Neuronal stem cell (in vitro differentiated cells): ENCODE measurements around the gene MATN1.

ENCODE experiments used
- DNase-seq: peaks from one replicate; pipeline ENCODE4 v3.0.0-alpha.2; 2013; ENCODE audit warnings: low spot score
- H2AFZ ChIP-seq: one replicate; pipeline ENCODE4 v1.6.1; 2013; ENCODE audit warnings: mild to moderate bottlenecking, low read length, inconsistent platforms
- H2AK5ac ChIP-seq: 2 replicates; pipeline ENCODE4 v1.6.1; 2013; ENCODE audit warnings: low read depth, mild to moderate bottlenecking, inconsistent platforms, low read length, moderate library complexity, mixed read lengths
- H2BK120ac ChIP-seq: 2 replicates; pipeline ENCODE4 v1.6.1; 2013; ENCODE audit warnings: low read depth, mild to moderate bottlenecking, inconsistent platforms, low read length, moderate library complexity, mixed read lengths
- H2BK12ac ChIP-seq: one replicate; pipeline ENCODE4 v1.6.1; 2013; ENCODE audit warnings: low read length, inconsistent platforms
- H2BK15ac ChIP-seq: 2 replicates; pipeline ENCODE4 v1.6.1; 2013; ENCODE audit warnings: mild to moderate bottlenecking, low read length, inconsistent platforms, mixed read lengths
- H2BK5ac ChIP-seq: one replicate; pipeline ENCODE4 v1.6.1; 2013; ENCODE audit warnings: inconsistent platforms, mild to moderate bottlenecking, low read length, moderate library complexity
- H3K14ac ChIP-seq: one replicate; pipeline ENCODE4 v1.6.1; 2013; ENCODE audit warnings: low read length, inconsistent platforms
- H3K18ac ChIP-seq: 2 replicates; pipeline ENCODE4 v1.6.1; 2013; ENCODE audit warnings: low read length, inconsistent platforms
- H3K23ac ChIP-seq: 2 replicates; pipeline ENCODE4 v1.6.1; 2013; ENCODE audit warnings: low read depth, mild to moderate bottlenecking, mixed read lengths, low read length, inconsistent platforms; ENCODE audit not compliant: poor library complexity
- H3K27ac ChIP-seq: replicated peaks from 3 replicates; pipeline ENCODE4 v1.5.1; 2013; ENCODE audit warnings: low read length, inconsistent platforms
- H3K27me3 ChIP-seq, 3 experiments: 2 replicates each; pipeline ENCODE4 v1.6.1; 2013; ENCODE audit warnings: low read length in 3 of 3, mild to moderate bottlenecking in 2 of 3, inconsistent platforms in 1 of 3, low read depth in 1 of 3, mixed read lengths in 1 of 3, moderate library complexity in 1 of 3; ENCODE audit not compliant: control insufficient read depth in 3 of 3, insufficient read depth in 3 of 3
- H3K36me3 ChIP-seq, 2 donors: replicated peaks in 1 of 2; 2 replicates each; pipeline ENCODE4 v1.6.1; 2013; ENCODE audit warnings: low read length in 2 of 2; ENCODE audit not compliant: control insufficient read depth in 2 of 2, insufficient read depth in 2 of 2
- H3K4ac ChIP-seq: 2 replicates; pipeline ENCODE4 v1.6.1; 2013; ENCODE audit warnings: inconsistent platforms, mild to moderate bottlenecking, low read length, moderate library complexity
- H3K4me1 ChIP-seq, 2 donors: 1 replicate in 1 of 2; 2 replicates in 1 of 2; pipeline ENCODE4 v1.6.1; 2013; ENCODE audit warnings: low read length in 2 of 2, low read depth in 1 of 2; ENCODE audit not compliant: control insufficient read depth in 2 of 2, insufficient read depth in 1 of 2
- H3K4me2 ChIP-seq: one replicate; pipeline ENCODE4 v1.6.1; 2013; ENCODE audit warnings: mild to moderate bottlenecking, low read length, inconsistent platforms; ENCODE audit not compliant: insufficient read depth, poor library complexity, severe bottlenecking
- H3K4me3 ChIP-seq, 2 donors: 2 replicates each; pipeline ENCODE4 v1.5.1; 2013; ENCODE audit warnings: low read length in 2 of 2, mild to moderate bottlenecking in 2 of 2, inconsistent platforms in 1 of 2, moderate library complexity in 1 of 2
- H3K79me1 ChIP-seq: one replicate; pipeline ENCODE4 v1.6.1; 2013; ENCODE audit warnings: low read depth, mild to moderate bottlenecking, inconsistent platforms, low read length, moderate library complexity
- H3K9ac ChIP-seq: one replicate; pipeline ENCODE4 v1.6.1; 2013; ENCODE audit warnings: mild to moderate bottlenecking, low read depth, low read length, inconsistent platforms; ENCODE audit not compliant: poor library complexity
- H3K9me3 ChIP-seq, 2 donors: replicated peaks in 1 of 2; 2 replicates each; pipeline versions ENCODE3 to v1.6.1; 2013; ENCODE audit warnings: low read length in 2 of 2, mild to moderate bottlenecking in 2 of 2, inconsistent platforms in 1 of 2, low read depth in 1 of 2, mixed read lengths in 1 of 2, moderate library complexity in 1 of 2; ENCODE audit not compliant: control insufficient read depth in 2 of 2, insufficient read depth in 1 of 2
- H4K8ac ChIP-seq: one replicate; pipeline ENCODE4 v1.6.1; 2013; ENCODE audit warnings: low read depth, mild to moderate bottlenecking, inconsistent platforms, low read length, moderate library complexity
- H4K91ac ChIP-seq: one replicate; pipeline ENCODE4 v1.6.1; 2013; ENCODE audit warnings: low read length, low read depth, mild to moderate bottlenecking, inconsistent platforms; ENCODE audit not compliant: poor library complexity
- WGBS, 2 donors: extraction: QIAGEN DNeasy Blood & Tissue Kit; methylation state at CpG; one replicate each; pipeline ENCODE4 v1.1.7; 2013; ENCODE audit warnings: missing lambda C conversion rate in 2 of 2, mixed read lengths in 1 of 2; ENCODE audit not compliant: insufficient read length in 2 of 2, insufficient replicate concordance in 1 of 2; ENCODE audit errors: extremely low coverage in 2 of 2; 5-methylcytosine and 5-hydroxymethylcytosine counted together

The MATN1 gene

GRCh38 chr1:30758121-30758688, 34.8 kb upstream of the MATN1 start:
- peaks cover 14 to 24% of the 10 kb centered on the region in 2 donors for H3K4me1 ChIP-seq
- no peak overlapping the region for H2BK12ac ChIP-seq
- H3K27ac ChIP-seq, result no peak overlapping the region
- H3K27me3 ChIP-seq, result no peaks in the 10 kb centered on the region
- H2AFZ ChIP-seq, result no peak overlapping the region
- no peak overlapping the region for H3K4ac ChIP-seq
- no peak overlapping the region for H4K91ac ChIP-seq
- no peak overlapping the region for H3K23ac ChIP-seq
- H3K79me1 ChIP-seq, result no peaks in the 10 kb centered on the region
- H4K8ac ChIP-seq, result no peak overlapping the region
- H3K9ac ChIP-seq, result no peak overlapping the region
- H3K9me3 ChIP-seq, result peaks cover 0 to 3% of the 10 kb centered on the region in 2 donors
- no CpG with 5 or more reads among the region's 7 CpGs for WGBS, 2 donors
- no peaks in the 10 kb centered on the region for H3K36me3 ChIP-seq
- H2BK5ac ChIP-seq, result no peak overlapping the region
- peak overlapping the region; percentile 43 for H3K14ac ChIP-seq
- no peak overlapping the region for H2AK5ac ChIP-seq
- no peak overlapping the region for H2BK15ac ChIP-seq
- no peak overlapping the region for H3K4me2 ChIP-seq
- no peak overlapping the region for H2BK120ac ChIP-seq
- H3K4me3 ChIP-seq, result no peak overlapping the region
- DNase-seq, result no peak
- no peak overlapping the region for H3K18ac ChIP-seq

DNA sequence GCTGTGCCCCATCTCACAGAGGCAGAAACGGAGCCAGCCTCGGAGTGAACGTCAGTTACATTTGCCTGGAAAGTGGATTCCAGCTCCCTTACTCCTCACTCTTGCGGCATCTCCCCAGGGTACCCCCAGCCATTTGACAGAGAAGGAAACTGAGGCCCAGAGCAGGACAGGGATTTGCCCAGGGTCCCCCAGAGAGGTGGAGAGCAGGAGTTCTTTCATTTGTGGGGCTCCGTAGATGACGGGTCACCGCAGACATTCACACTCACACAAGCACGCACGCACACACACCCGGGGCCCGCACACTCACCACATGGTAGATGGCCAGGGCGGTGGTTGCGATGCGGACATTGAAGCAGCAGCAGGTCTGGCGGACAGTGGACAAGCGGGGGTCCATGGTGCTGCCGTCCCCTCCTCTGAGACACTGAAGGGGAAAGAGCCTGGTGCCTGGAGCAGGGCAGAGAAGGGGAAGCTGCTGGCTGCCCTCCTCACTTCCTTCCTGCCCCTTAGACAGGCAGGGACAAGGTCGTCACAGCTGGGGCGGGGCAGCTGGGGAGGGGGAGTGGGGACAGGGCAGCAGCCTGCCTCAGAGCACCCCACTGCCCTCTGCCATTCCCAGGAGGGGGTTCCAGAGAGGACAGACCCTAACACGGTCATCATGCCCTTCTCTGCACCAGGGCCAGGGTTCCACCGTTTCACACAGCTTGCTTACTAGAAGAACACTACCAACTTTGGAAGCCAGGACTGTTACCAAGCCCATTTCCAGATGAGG, 34.2 kb upstream of the MATN1 start, which contains the start of gene LAPTM5:
Gene LAPTM5 (minus strand): TSS at position 423 of the 769 bp plus-strand sequence. CDS start 29 bp downstream, at position 394.
- no peak within 1 kb of the TSS for H3K4me2 ChIP-seq
- H2BK15ac ChIP-seq, result peak within 1 kb of the TSS; percentile 43
- no peak for DNase-seq
- H3K9me3 ChIP-seq, result peaks cover 0 to 3% of the 10 kb centered on the region in 2 donors
- H3K79me1 ChIP-seq, result no peaks in the 10 kb centered on the region
- no peak within 1 kb of the TSS for H2BK5ac ChIP-seq
- peak within 1 kb of the TSS; percentile 26 for H3K9ac ChIP-seq
- no peak within 1 kb of the TSS for H4K91ac ChIP-seq
- peak within 1 kb of the TSS; percentile 62 for H3K18ac ChIP-seq
- H3K14ac ChIP-seq, result peak within 1 kb of the TSS; percentile 83
- H2BK120ac ChIP-seq, result no peak within 1 kb of the TSS
- no peak within 1 kb of the TSS for H3K27ac ChIP-seq
- no CpG with 5 or more reads among the region's 21 CpGs for WGBS, 2 donors
- H3K4me3 ChIP-seq, result no peak within 1 kb of the TSS
- no peaks in the 10 kb centered on the region for H3K27me3 ChIP-seq
- no peaks in the 10 kb centered on the region for H3K36me3 ChIP-seq
- no peak within 1 kb of the TSS for H3K4ac ChIP-seq
- peak within 1 kb of the TSS; percentile 20 for H2AK5ac ChIP-seq
- H2AFZ ChIP-seq, result peak within 1 kb of the TSS; percentile 45
- no peak within 1 kb of the TSS for H4K8ac ChIP-seq
- H3K23ac ChIP-seq, result peak within 1 kb of the TSS; percentile 52
- no peak within 1 kb of the TSS for H2BK12ac ChIP-seq
- H3K4me1 ChIP-seq, result peaks cover 14 to 23% of the 10 kb centered on the region in 2 donors

DNA sequence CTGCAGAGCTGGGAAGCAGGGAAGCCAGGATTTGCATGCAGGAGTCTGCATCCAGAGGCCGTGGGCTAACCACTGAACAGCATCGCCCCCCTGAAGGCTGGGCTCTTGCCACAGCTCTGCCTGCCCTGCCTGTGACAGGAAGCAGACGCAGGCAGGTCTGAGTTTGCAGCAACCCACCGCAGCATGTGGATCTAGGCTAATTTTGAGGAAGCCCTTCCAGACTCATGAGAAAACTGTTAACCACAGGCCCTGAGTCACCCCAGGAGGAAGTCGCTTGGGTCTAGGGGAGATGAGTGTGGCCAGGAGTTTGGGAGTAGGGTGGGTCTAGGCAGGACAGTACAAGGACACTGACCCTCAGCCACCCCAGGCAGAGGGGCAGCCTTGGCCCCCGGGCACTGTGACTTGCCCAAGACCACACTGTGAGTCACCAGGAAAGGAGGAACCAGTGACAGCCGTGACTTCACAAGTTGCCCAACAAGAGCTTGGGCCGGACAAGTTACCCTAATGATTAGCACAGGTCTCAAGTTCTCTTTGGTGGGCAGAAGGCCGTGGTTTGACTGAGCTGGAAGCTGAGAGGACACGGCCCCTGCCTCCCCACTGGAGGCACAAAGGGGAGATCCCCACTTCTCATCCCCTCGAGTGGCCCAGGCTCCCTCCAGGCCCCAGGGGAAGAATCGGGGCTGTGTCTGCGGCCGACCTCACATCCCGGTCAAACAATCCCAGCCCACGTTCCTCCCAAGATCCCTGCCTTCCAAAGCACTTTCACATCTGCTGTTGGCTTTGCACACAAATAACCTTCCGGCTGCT, 33.4 kb upstream of the MATN1 start:
- H3K79me1 ChIP-seq, result no peaks in the 10 kb centered on the region
- H3K4me3 ChIP-seq, result no peak overlapping the region
- DNase-seq, result no peak

DNA sequence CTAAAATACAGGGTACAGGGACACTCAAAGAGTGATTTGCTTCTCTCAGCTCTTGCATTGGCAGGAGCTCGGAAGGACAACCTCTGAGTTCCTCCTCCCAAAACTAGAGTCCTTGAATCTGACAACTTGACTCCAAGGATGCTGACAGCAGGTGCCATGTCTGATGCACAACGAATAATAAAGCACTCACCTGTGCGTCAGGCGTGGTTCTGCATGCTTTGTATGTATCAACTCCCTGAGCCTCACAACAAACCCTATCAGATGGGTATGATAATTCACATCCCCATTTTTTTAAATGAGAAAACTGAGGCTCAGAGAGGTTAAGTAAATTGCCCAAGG, 32.8 kb upstream of the MATN1 start:
- no peak for DNase-seq
- H3K4me1 ChIP-seq, result peaks cover 9 to 11% of the 10 kb centered on the region in 2 donors
- peaks cover 0 to 3% of the 10 kb centered on the region in 2 donors for H3K9me3 ChIP-seq
- H2BK12ac ChIP-seq, result no peak overlapping the region
- no peak overlapping the region for H3K4ac ChIP-seq
- no peak overlapping the region for H2BK15ac ChIP-seq
- no peaks in the 10 kb centered on the region for H3K27me3 ChIP-seq
- H2BK5ac ChIP-seq, result no peak overlapping the region
- H3K18ac ChIP-seq, result peak overlapping the region; percentile 61
- no peak overlapping the region for H3K9ac ChIP-seq
- H2BK120ac ChIP-seq, result no peak overlapping the region
- no peak overlapping the region for H3K4me3 ChIP-seq
- H3K36me3 ChIP-seq, result no peaks in the 10 kb centered on the region
- no peak overlapping the region for H3K27ac ChIP-seq
- H3K4me2 ChIP-seq, result no peak overlapping the region
- H4K8ac ChIP-seq, result no peak overlapping the region
- WGBS, 2 donors, result no CpG with 5 or more reads among the region's 4 CpGs
- H3K79me1 ChIP-seq, result no peaks in the 10 kb centered on the region
- peak overlapping the region; percentile 20 for H2AK5ac ChIP-seq
- no peak overlapping the region for H3K23ac ChIP-seq
- H2AFZ ChIP-seq, result no peak overlapping the region
- no peak overlapping the region for H3K14ac ChIP-seq
- H4K91ac ChIP-seq, result no peak overlapping the region

More for the DNA sequence above, 33.4 kb upstream of the MATN1 start:
- Histone ChIP-seq H3K9me3 (peaks cover 0 to 3% of the 10 kb centered on the region in 2 donors), H4K91ac (no peak overlapping the region), H2BK120ac (no peak overlapping the region), H2BK5ac (no peak overlapping the region), H2AK5ac (peak overlapping the region; percentile 20), H3K27me3 (no peaks in the 10 kb centered on the region), H2BK12ac (no peak overlapping the region), H4K8ac (no peak overlapping the region), H3K27ac (no peak overlapping the region), H3K23ac (peak overlapping the region; percentile 52), H3K4ac (no peak overlapping the region), H3K18ac (peak overlapping the region; percentile 62), H2AFZ (peak overlapping the region; percentile 45), H3K4me2 (no peak overlapping the region), H3K9ac (peak overlapping the region; percentile 26), H3K4me1 (peaks cover 11 to 17% of the 10 kb centered on the region in 2 donors), H3K14ac (peak overlapping the region; percentile 83), H3K36me3 (no peaks in the 10 kb centered on the region), H2BK15ac (peak overlapping the region; percentile 43)
- no CpG with 5 or more reads among the region's 17 CpGs for WGBS, 2 donors
